H1 (cell line): Measurements from ENCODE around the gene SLC20A1. TPM values are rescaled to one million over a fixed set of nuclear protein-coding genes. Genes with fewer than 3 reads are reported as not detected.

Source experiments
- BRCA1 ChIP-seq: IDR thresholded peaks from 2 replicates; pipeline ENCODE4 v1.6.1; 2012; ENCODE audit warnings: low read depth, low read length, improper control_type of control experiment
- SP4 ChIP-seq: IDR thresholded peaks from 2 replicates; pipeline ENCODE4 v1.6.1; 2012; ENCODE audit warnings: low read length, inconsistent platforms
- SUZ12 ChIP-seq: fragments of 200-600 bp; sonication (generic); IDR thresholded peaks from 2 replicates; pipeline ENCODE4 v1.6.1; 2012; ENCODE audit warnings: mild to moderate bottlenecking, inconsistent platforms, low read length, moderate library complexity, mixed read lengths
- polyA plus RNA-seq, 7 experiments: library from polyadenylated mRNA; depleted of rRNA in 3 of 7; stranded (reverse) in 5 of 7; unstranded in 2 of 7; fragments of >200 nt in 5 of 7; fragments of 200-250 nt in 2 of 7; gene quantifications; 1 replicate in 5 of 7; 2 replicates in 1 of 7; 4 replicates in 1 of 7; pipeline versions ENCODE4 v1.2.1 to v1.2.3, GENCODE V29; 2011 to 2013; ENCODE audit warnings: missing spikeins in 2 of 7, mixed read lengths in 2 of 7
- total RNA-seq: library from RNA; stranded (reverse); fragmentation: NEBNext Ultra II Directional; extraction: Animal tissue kit (Norgen Biotek cat#: 25700); gene quantifications from 2 replicates; pipeline ENCODE4 v1.2.1, GENCODE V29; 2021

Gene SLC20A1
- total and polyA plus RNA-seq, 2 of the 8 experiments (the other 6 are each of a cell fraction or from before 2014, with no cell fraction given): 42.6 to 105 TPM

DNA sequence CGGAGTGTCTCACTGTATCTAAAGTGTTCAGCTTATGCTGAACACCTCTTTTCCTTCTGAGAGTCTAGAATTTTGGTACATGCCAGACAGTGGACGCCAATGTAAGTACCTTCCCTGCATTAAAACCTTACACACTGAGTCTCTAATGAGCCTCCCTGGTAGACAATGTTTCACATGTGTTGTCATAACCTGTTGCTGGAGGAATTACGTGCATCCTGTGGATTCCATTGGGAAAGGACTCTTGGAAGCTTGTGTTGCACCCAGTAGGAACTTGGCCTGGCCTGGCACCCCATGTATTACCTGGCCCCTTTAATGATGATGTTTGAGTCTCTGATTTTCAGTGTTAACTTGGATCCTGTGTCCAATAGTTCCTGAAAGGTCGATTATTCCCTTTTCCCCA lies 40.8 kb upstream of the SLC20A1 start (continued):
- TF ChIP-seq SP4 (no peak), BRCA1 (no peak), SUZ12 (no peak)
